KG1 (cell line): Measurements from ENCODE around the gene PSMD10.

ENCODE experiments used
- DNase-seq: peaks from one replicate; lab custom pipeline; 2025; lab: John Stamatoyannopoulos, UW

PSMD10 gene, protein sequence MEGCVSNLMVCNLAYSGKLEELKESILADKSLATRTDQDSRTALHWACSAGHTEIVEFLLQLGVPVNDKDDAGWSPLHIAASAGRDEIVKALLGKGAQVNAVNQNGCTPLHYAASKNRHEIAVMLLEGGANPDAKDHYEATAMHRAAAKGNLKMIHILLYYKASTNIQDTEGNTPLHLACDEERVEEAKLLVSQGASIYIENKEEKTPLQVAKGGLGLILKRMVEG

DNA sequence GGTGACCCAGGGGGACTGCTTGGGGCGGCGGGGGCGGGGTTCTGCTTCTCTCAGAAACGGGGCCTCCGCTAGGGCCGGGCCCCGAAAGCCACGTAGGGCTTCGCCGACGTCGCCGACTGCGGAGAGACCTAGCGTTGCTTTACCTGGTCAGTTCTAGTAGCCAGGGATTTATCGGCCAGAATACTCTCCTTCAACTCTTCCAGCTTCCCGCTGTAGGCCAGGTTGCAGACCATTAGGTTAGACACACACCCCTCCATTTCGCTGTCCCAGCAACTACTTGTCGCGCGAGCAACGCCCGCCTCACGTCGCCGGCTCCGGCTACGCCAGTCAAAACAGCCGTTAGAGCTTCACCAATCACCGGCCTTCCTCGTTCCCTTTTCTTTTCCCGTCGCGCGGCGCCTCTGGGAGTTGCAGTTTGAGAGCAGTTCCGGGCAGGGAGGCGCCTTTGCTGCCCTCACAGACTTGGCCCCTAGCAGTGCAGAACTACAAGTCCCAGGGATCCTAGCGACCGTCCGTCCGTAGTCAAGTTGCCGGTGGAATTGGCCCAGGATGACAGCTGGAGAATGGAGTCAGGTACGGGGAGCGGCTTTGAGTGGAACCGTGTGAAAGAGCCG, at the start of gene PSMD10, which contains the start of gene ATG4A:
TSS of gene PSMD10 (minus strand) at position 279 of the 614 bp plus-strand sequence. CDS start at position 257, 22 bp downstream.
TSS of gene ATG4A (plus strand) at position 515 of the 614 bp plus-strand sequence. CDS start at position 564, 49 bp downstream.
- peak; percentile 35 for DNase-seq

DNA sequence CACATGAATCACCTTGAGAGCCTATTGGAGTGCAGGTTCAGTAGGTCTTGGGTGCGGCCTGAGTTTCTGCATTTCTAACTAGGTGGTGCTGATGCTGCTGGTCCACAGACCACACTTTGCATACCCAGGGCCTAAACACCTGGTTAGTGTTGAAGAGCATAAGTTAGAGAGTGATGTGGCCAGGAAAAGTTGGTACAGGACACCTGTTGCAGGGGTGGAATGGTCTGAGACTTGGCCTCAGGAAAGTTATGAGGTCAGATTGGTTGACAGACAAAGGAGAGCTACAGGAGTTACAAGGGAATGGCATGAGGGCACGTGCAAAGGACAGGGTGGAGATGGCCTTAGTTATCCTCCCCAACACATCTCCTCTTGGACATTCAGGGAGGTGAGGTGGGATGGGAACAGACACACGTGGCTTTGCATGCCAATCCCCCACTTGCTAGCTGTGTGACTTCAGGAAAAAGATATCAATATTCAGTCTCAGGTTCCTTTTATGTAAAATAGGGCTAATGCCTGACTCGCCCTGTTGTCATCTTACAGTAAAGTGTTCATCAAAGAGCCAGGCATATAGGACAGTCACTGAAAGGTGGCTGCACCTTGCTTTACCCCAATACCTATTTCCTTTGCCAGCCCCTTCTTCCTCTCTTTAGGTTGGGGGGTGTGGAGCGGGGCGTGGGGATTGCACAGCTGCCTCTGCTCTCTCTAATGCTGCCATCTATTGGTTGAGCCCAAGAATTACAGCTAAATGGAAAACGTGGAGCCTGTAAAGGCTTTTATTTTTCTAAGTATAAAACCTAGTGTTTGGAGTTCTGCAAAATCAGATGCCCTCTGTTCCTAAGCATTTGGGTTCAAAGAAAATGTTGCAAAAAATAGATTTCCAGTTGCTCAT, 47.7 kb upstream of the PSMD10 start:
- DNase-seq = no peak

DNA sequence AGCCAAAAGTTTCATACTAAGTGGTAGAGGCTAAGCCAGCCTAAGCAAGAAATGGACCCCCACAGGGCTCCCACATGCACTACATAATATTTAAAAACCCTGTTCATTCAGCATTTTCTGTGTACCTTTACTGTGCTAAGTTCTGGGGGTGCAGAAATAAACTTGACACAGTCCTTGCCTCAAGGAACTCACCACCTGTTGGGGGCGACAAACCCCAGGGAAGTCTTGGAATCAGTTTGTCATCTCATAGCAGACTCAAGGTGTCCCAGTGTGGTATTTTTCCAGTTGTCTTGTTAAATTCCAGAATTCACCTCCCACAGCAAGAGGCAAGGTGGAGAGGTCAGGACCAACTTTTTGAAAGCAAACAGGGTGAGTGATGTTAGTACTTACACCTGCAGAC, 43.4 kb upstream of the PSMD10 start:
- DNase-seq = no peak

DNA sequence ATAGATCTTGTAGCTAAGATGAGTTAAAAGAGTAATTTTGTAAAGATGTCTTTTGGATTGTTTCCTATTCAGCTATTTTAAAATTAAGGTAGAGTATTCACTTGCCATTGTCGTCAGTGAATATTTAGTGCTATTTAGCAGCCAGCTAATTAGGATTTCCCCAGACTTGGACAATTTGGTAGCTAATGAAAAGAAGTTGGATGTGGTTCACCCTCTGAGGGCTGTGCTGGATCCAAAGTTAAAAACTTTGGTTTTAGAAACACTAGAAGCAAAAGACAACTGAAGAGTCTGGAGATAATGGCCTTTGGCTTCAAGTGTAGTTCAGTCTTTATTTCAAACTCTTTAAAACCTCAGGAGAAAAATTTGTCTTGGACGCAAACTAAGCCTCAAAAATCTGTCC, 41.5 kb upstream of the PSMD10 start:
- no peak for DNase-seq

DNA sequence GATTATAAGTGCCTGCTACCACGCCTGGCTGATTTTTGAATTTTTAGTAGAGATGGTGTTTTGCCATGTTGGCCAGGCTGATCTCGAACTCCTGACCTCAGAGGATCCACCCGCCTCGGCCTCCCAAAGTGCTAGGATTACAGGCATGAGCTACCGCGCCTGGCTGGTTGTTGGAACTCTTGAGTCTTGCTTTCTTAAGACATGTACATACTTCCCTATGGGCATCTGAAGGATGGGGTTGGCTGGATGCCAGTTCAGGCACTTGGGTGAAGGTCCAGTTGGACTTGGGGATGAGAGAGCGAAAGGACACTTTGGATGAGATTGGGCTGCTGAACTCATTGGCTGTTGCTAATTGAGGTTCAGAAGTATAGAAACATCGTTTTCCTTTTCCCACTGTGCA, 40.7 kb upstream of the PSMD10 start:
- DNase-seq = no peak

DNA sequence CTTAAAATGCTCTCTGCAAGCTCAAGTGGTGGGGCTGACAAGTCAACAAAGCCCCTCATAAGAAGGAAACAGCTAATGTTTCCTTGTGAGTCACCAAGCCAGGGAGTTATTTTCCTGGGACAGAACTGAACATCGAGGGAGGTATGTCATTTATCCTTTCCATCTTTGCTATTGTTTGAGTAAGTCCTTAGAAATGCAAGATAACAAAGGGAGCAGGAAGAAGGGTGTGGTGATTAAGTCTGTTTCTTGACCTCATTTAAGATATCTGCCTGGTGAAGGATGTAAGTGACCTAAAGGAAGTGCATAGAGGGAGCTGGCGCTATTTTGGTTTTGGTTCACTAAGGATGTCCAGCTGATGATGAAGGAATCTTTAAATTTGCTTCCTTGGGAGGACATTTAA, 40.1 kb upstream of the PSMD10 start:
- no peak for DNase-seq

DNA sequence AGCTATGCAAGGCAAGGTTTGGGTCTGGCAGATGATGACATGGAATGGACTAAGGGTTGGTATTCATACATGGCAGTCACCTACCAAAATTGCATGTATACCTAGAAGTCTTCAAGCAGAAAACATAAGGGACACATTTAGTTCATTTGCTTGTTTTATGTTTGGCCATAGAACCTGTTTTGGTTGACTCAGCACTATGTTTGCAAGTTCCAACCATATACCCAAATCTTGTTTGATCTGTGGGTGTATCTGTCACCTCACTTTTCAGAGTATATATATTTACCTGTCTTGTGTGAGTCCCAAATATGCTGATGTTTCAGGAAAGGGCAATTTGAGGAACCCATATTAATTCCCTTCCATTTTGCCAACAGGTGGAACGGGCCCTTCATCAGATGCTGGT, 39.5 kb upstream of the PSMD10 start:
- no peak for DNase-seq

DNA sequence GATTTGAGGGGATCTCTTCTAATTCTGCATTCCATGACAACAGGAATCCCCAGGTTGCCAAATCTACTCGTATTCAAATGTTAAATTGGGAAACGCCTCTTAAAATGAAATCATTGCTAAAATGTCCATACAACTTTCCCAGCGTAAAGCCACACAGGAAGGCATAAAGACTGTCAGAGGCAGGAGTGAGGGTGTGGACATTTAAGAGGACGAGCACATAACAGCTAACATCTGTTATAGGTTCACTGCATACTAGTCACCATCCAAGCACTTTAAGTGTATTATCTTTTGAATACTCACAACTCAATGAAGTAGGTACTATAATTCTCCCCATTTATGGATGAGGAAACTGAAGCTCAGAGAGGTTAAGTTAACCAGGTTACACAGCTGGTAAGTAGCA, 35.8 kb upstream of the PSMD10 start:
- no peak for DNase-seq

DNA sequence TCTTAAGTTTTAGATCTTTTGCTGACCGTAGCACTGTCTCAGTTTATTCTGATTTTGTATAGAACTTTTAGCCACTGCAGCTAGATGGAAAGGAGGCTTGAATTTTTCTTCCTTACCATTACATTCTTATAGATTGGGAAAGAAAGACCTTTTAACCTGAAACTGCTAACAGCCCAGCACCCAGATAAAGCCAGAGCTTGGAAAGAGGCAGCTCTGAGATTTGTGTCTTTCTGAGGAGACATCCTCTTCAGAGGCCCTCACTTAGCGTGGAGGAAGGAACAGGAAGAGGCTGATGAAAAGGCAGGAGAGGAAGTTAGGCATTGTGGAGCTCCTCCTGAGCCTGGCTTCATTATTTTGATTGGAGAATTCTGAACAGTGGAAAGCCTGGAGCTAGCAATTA, 35.3 kb upstream of the PSMD10 start:
- no peak for DNase-seq

DNA sequence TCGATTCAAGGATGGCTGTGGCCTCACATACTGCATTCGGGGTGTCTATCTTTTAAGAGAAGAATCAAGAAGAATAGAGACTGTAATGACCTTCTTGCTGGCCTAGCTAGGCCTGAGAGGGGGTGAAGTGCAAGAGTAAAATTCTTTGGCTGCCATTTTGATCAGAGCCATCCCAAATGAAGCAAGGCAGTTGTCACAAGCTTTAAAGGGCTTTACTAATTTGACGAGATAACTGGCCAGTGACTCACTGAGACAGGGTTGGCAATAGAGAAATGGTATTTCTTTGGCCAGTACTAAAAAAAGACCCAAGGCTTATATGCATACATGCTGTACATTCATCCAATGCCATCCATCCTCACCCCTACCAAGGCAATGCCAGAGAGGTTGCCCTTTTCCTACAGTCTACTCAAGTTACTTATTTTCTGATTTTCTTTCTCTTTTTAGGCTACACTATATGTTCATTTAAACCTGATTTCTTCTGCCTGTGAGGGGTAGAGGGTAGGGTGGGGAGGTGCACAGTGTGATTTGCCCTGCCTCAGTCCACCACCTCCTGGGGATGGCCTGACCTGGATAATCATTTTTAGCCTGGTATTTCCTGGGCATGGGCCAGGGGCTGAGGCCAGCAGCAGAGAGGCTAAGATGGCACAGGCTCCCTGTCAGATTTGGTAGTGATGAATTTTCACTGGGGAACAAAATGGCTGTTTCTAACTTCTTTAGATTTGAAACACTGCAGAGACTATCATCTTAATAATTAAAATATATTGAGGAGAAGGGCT, 32.4 kb upstream of the PSMD10 start:
- DNase-seq = no peak

DNA sequence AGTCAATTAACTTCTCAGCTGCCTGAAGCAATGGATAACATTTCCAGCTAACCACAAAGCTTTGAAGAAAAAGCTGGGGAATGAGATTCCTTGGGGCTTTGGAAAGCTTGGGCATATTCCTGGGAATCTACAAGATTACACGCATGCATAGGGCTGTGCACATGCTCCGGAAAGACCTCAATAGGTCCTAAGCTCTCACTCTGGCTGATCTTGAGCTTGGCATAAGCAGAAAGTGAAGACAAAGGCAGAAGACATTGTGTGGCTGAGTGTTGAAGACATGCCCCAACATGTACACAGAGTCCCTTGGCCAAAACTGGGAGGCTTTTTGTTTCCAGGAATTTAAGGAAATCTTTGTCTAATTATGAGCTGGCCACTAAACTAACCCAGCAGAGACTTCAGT, 31.4 kb upstream of the PSMD10 start:
- no peak for DNase-seq

DNA sequence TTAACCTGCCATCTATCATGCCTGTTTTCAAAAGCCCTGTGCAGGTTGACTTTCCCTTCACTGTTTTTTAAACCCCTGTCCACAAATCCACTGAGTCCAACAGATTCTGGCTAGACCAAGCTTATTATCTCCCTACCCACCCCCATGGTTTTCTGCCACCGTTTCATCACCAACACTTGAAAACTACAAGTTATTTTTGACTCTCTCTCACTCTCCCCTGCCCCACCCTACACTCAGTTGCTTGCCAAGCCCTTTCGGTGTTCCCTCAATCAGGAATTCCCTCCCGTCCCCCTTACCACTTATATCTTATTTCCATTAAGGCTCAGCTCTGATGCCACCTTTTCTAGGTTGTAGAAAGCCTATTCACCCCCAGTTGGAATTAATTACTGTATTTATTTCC, 29.9 kb upstream of the PSMD10 start:
- DNase-seq = no peak

DNA sequence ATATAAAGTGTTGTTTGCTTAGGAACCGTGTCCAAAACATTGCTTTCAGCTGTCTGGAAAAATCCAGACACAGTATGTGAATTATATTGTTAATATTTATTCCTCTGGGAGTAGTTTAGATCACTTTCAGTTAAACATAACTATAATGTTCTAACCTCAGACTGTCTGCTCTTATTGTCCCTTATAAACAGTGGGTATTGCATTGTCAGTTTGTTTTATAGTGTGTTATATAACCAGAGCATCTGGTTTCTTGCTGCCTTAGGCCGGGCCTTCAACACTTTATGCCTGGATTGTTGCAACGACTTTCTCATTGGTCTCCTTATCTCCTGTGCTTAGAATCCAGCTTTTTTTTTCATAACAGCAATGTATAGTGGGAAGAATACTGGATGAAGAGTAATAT, 26.6 kb upstream of the PSMD10 start:
- no peak for DNase-seq

DNA sequence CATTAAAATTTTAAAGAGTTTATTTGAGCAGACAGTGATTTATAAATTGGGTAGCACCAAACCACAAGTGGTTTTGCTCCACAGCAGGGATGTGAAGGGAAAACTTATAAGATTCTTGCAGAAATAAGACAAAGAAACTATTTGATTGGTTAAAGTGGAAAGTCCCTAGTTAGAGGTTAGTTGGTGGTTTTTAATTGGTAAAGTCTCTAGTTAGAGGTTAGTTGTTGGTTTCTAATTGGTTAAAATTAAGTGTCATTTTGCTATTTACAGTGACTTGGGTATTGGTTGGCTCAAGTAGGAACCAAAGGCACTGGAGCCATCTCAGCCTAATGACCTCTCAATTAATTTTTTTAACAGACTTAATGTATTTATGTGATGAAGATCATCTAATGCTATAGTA, 23.2 kb upstream of the PSMD10 start:
- no peak for DNase-seq

DNA sequence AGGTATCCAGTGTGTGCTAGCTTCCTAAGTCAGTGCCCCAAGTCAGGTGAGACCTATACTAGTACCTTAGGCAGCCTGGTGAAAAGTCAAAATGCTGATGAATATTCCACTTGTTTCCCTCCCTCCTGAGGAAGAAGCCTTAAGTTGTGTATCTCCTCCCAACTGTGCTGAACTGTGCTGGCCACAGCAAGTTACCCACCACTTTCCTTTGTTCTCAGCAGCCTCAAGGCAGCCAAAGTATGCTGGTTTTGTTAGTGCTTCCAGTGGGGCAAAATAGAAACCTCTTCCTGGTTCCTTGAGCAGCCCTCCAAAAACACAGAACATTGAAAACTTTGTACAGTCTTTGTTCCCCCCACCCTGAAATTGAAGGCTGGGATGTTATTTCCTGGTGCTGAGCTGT, 14.1 kb upstream of the PSMD10 start:
- DNase-seq = no peak

DNA sequence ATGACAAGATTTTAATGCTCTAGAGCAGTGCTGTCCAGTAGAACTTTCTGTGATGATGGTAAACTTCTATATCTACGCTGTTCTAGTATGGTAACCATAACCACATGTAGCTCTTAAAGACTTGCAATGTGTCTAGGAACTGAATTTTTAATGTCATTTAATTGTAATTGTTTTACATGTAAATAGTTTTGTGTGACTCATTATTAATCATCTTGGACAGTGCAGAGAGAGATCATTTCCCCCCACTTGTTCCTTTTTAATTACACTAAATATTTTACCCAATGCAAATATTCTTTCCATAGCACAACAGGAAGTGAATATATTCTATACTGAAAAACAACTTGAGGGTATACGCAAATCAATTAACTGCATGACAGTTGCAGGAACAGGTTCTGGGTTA, 6.0 kb upstream of the PSMD10 start:
- no peak for DNase-seq

DNA sequence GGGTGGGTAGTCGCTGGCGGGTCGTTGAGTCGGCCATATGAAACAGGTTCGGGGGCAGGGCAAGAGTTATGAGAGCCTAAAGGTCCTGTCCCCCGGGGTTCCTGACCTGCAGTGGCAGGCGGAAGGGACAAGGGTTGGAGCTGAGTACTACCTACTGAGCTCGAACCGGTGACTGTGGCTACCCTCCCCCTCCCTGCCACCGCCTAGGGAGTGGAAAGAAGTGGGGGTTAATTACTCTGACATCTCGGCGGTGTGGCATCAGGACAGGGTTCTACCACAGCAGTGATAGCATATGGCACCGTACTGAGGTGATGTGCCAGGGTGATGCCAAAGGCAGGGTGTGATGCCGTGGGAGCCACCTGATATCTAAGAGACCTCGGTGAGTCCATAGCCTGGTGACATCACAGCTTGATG, 543 bp upstream of the PSMD10 start:
- no peak for DNase-seq

DNA sequence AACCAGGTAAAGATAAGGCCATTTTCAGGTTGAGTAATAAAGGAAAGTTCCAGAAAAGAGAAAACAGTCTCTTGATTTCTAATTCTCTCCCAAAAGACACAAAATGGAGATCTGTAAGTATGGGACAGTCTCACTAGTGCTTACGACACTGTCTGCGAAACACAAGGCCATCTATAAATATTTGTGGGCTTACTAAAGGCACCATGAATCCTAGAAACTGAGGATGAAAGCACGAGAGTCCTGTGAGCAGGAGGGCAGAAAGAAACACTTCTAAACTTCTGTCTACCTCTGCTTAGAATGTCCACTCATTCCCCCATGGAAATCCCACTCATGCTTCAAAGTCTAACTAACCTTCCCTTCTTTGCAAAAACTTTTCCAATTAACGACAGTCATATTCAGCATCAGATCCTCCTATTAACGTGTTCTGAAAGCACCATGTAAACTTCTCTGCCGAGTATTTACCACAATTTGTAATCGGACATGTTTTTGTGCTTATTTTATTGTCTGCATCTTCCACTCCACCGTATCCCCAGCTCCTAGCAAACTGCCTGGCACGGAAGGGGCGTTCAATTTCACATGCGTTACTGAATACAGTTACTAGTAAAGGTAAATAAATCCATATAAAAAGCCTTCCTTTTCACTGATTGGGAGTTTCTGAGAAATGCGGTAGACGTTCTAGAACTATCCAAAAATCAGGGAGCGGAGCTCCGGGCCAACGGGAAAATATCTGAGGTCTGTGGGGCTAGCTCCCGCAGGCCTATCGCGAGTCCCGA, 665 bp downstream of the PSMD10 start:
- DNase-seq = no peak

DNA sequence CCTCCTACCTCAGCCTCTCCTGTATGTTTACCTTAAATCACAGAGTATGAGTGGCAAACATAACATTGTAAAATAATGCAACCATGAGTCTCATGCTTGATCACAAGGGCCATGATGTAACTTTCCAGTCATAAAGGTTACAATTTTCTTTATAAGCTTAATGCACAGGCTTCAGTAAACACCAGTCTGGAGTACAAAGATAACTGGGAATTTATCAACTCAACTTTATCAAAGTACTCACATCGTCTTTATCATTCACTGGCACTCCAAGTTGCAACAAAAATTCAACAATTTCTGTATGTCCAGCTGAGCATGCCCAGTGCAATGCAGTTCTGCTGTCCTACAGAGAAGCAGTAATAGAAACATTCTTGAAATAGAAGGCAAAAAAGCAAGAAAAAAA, 2.8 kb downstream of the PSMD10 start:
- DNase-seq = no peak

DNA sequence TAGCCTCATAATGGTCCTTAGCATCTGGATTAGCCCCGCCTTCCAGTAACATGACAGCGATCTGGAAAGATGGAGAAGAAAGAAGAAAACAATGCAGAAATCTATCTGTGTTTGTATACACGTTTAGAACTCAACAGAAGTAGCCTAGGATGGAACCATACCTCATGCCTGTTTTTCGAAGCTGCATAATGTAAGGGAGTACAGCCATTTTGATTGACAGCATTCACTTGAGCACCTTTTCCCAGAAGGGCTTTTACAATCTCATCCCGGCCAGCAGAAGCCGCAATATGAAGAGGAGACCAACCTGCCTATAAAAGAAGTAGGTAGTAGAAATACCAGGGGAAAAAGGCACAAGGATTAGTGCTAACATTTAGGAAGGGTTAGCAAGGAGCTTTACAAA, 3.5 kb downstream of the PSMD10 start:
- DNase-seq = no peak

DNA sequence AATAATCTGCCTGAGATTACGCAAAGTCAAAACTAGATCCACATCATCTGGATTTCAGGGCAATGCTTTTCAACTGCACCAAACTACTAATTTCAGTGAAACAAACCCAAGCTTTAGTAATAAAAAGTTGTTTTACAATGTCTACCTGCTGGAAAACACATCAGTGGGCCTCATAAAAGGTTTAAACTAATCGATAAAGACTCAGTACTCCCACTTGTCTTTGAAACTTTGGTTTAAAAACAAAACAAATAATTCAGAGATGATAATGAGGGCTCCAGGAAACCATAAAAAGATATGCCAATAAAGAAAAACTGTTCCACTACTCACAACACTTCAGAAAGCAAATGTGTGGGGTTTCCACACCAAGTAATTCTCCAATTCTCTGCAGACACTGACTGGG, 10.2 kb downstream of the PSMD10 start:
- no peak for DNase-seq

DNA sequence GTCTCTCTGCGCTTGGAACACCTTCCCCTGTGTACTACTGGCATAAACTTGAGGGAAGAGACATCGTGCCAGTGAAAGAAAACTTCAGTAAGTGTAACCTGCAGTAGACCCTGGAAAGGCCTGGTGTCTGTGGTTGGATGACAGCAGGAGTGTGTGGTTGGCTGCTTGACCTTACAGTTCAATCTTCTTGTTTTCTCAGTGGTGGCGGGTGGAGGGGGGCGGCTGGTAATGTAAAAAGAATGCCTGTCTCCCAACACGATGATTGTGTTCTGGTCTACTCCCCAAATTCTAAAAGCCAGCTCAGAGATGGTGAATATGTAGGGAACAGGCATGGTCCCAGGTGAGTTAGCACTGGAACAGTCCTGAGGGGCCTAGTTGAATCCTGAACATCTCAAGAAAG, 18.6 kb downstream of the PSMD10 start:
- no peak for DNase-seq
